HepG2 (cell line): Measurements from ENCODE around the gene ITPK1.

ENCODE experiments used
- CEBPB ChIP-seq: IDR thresholded peaks from 2 replicates; pipeline ENCODE4 v1.6.1; 2011; ENCODE audit warnings: low read depth, low read length, improper control_type of control experiment, borderline replicate concordance
- JUNB ChIP-seq: sonication (generic); formaldehyde crosslinking; IDR thresholded peaks from 2 replicates; pipeline ENCODE4 v1.8.0; 2022; ENCODE audit warnings: missing genetic modification reagents, mild to moderate bottlenecking, borderline replicate concordance
- NR3C1 ChIP-seq: sonication (generic); formaldehyde crosslinking; IDR thresholded peaks from 2 replicates; pipeline ENCODE4 v1.4.0; 2020; ENCODE audit warnings: missing genetic modification reagents
- PTBP1 ChIP-seq: fragments of 200-400 bp; formaldehyde crosslinking; IDR thresholded peaks from 2 replicates; pipeline ENCODE4 v1.6.1; 2018; ENCODE audit warnings: low read length, low read depth; ENCODE audit not compliant: poor library complexity, severe bottlenecking
- RERE ChIP-seq: IDR thresholded peaks from 2 replicates; pipeline ENCODE4 v1.6.1; 2016; ENCODE audit warnings: low read depth, missing genetic modification reagents, missing compliant biosample characterization
- ZBTB26 ChIP-seq: IDR thresholded peaks from 2 replicates; pipeline ENCODE4 v1.6.1; 2016; ENCODE audit warnings: missing compliant biosample characterization, missing genetic modification reagents, borderline replicate concordance
- ZNF766 ChIP-seq: sonication (generic); formaldehyde crosslinking; IDR thresholded peaks from 2 replicates; pipeline ENCODE4 v1.5.0; 2020; ENCODE audit warnings: missing genetic modification reagents, borderline replicate concordance

DNA sequence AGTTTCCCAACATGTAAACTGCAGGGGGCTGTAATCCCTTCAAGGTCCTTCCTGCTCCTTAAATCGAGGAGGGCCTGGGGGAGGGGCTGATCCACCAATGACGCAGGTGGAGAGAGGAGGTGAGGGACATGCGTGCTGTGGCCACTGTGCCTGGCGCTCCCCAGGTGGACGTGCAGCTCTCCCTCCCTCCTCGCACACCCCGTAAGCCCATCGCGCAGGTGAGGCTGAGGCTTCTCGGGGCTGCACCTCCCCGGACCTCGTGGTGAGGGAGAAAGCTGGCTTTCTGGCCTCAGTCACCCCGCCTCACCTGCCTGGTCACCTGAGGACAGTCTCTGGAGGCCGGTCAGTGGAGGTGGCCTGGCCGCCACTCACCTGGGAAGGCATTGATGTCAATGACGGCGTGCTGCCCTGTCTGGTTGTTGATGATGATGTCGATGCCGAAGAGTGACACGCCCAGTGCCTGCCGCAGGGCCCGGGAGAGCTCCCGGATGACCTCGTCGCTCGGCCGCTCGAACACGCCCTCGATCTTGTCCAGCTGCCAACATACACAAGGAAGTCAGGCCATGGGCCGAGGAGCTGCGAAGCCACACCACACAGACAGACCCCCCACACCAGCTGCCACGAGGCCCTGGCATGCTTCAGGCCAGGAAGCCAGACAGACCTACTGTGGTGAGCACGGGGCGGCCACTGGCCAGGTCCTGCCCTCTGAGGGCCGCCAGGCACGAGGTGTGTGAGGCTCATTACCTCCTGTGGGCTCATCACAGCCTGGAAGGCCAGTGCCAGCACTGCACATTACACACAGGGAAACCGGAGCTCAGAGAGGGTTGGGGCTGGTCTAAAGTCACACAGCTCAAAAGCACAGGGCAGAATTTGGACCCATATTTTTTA lies 169.5 kb downstream of the ITPK1 start:
- TF ChIP-seq PTBP1 (no peak), ZNF766 (no peak), NR3C1 (CRISPR knock-in tag) (no peak), RERE (CRISPR knock-in tag) (no peak), JUNB (CRISPR knock-in tag) (no peak), ZBTB26 (CRISPR knock-in tag) (no peak), CEBPB (no peak)
